Measurements from ENCODE around the gene ENDOU. TPM values are rescaled to one million over a fixed set of nuclear protein-coding genes. Genes with fewer than 3 reads are reported as not detected.

ENDOU gene
- polyA plus RNA-seq, 1 of the 3 experiments (the other 2 are of a cell fraction), result not detected

- no peaks in the 10 kb centered on the region for H3K9me3 ChIP-seq
- 76% methylated on average over 8 of the region's 8 CpGs for WGBS (ENCODE audit: low lambda C conversion rate)
- no peak overlapping the region for H3K4me2 ChIP-seq
These were observed 19.6 kb upstream of the ENDOU start for GRCh38 chr12:47744778-47745436.

GRCh38 chr12:47744005-47744651 is 18.8 kb upstream of the ENDOU start:
- H3K79me2 ChIP-seq (ENCODE audit: insufficient read depth), result no peaks in the 10 kb centered on the region
- H3K9ac ChIP-seq, result no peak overlapping the region
- 40% methylated on average over 10 of the region's 10 CpGs for WGBS (ENCODE audit: low lambda C conversion rate)
- TF ChIP-seq SMC3 (IDR thresholded peaks at IDR 0.05; ENCODE audit: low read depth, low read length) (peak; percentile 54), CTCF (IDR thresholded peaks at IDR 0.05) (peak; percentile 55), RAD21 (IDR thresholded peaks at IDR 0.05; ENCODE audit: low read length) (peak; percentile 49), EP300 (IDR thresholded peaks at IDR 0.05; ENCODE audit: borderline replicate concordance in 1 of 2, low read depth in 1 of 2, low read length in 1 of 2) (no peak)
- no peak overlapping the region for H3K4me2 ChIP-seq
- no peaks in the 10 kb centered on the region for H3F3A ChIP-seq (replicated peaks; ENCODE audit: insufficient read depth)
- no peaks in the 10 kb centered on the region for H3K9me2 ChIP-seq
- DNase-seq, result peak; percentile 51
- POLR2A ChIA-PET, result interaction anchor here (1.1 kb wide), 1 partner anchor 38 kb away, joined by 3 read pairs; the partner anchor contains the start of gene RPAP3
- no peaks in the 10 kb centered on the region for H4K20me1 ChIP-seq (ENCODE audit: insufficient read depth)
- H3K36me3 ChIP-seq (replicated peaks in 1 of 2; ENCODE audit: control insufficient read depth in 1 of 2, insufficient read depth in 2 of 2, low read length in 1 of 2), result no peaks in the 10 kb centered on the region
- H3K9me3 ChIP-seq, result no peaks in the 10 kb centered on the region
- no peaks in the 10 kb centered on the region for H3K27me3 ChIP-seq (ENCODE audit: insufficient read depth)
- no peak overlapping the region; a peak in 1 of 4 replicates for H3K4me3 ChIP-seq (ENCODE audit: low read depth in 2 of 2, low read length in 1 of 2)
- H3K4me1 ChIP-seq (ENCODE audit: control insufficient read depth in 1 of 2, insufficient read depth in 2 of 2, low read depth in 1 of 2, low read length in 1 of 2), result peaks cover 13 to 23% of the 10 kb centered on the region in 2 experiments; a peak in 3 of 4 replicates
- no peak overlapping the region for H2AFZ ChIP-seq (ENCODE audit: low read depth)
- CTCF ChIA-PET, result interaction anchor here (0.9 to 43.0 kb wide), 15 partner anchors 8 to 96 kb away, joined by 3 to 1294 read pairs (median 9); partner anchors contain the start of genes ENDOU, RAPGEF3 and SLC48A1
- H3K27ac ChIP-seq (ENCODE audit: low read depth in 2 of 2, low read length in 1 of 2), result no peak overlapping the region

More at GRCh38 chr12:47744778-47745436, 19.6 kb upstream of the ENDOU start:
- no peaks in the 10 kb centered on the region for H3F3A ChIP-seq (replicated peaks; ENCODE audit: insufficient read depth)
- no peak overlapping the region for H3K9ac ChIP-seq
- H2AFZ ChIP-seq (ENCODE audit: low read depth), result no peak overlapping the region
- H3K36me3 ChIP-seq (replicated peaks in 1 of 2; ENCODE audit: control insufficient read depth in 1 of 2, insufficient read depth in 2 of 2, low read length in 1 of 2), result no peaks in the 10 kb centered on the region
- DNase-seq, result no peak
- H3K4me1 ChIP-seq (ENCODE audit: control insufficient read depth in 1 of 2, insufficient read depth in 2 of 2, low read depth in 1 of 2, low read length in 1 of 2), result peaks cover 13 to 23% of the 10 kb centered on the region in 2 experiments; a peak in 3 of 4 replicates
- no peaks in the 10 kb centered on the region for H3K79me2 ChIP-seq (ENCODE audit: insufficient read depth)
- H3K27me3 ChIP-seq (ENCODE audit: insufficient read depth), result no peaks in the 10 kb centered on the region
- no peaks in the 10 kb centered on the region for H4K20me1 ChIP-seq (ENCODE audit: insufficient read depth)
- H3K9me2 ChIP-seq, result no peaks in the 10 kb centered on the region
- ChIA-PET POLR2A (no interaction called here), CTCF (interaction anchor here (0.9 to 43.0 kb wide), 11 partner anchors 9 to 96 kb away, joined by 3 to 1294 read pairs (median 35); partner anchors contain the start of genes ENDOU, RAPGEF3 and SLC48A1)
- no peak overlapping the region for H3K27ac ChIP-seq (ENCODE audit: low read depth in 2 of 2, low read length in 1 of 2)
- no peak overlapping the region for H3K4me3 ChIP-seq (ENCODE audit: low read depth in 2 of 2, low read length in 1 of 2)
- TF ChIP-seq FOXJ3 (CRISPR knock-in tag; IDR thresholded peaks at IDR 0.05), result no peak
- TF ChIP-seq PBX3 (IDR thresholded peaks at IDR 0.05), result no peak
- no peak for TF ChIP-seq TCF12 (IDR thresholded peaks at IDR 0.05)
- no peak for TF ChIP-seq GABPA (IDR thresholded peaks at IDR 0.05; ENCODE audit: low read depth)
- no peak for TF ChIP-seq TEAD4 (IDR thresholded peaks at IDR 0.05; ENCODE audit: borderline replicate concordance, insufficient read depth)
- TF ChIP-seq JUND (IDR thresholded peaks at IDR 0.05), result no peak
- no peak for TF ChIP-seq TAF1 (IDR thresholded peaks at IDR 0.05; ENCODE audit: borderline replicate concordance, low read depth, low read length)
- no peak for TF ChIP-seq NFIC (IDR thresholded peaks at IDR 0.05; ENCODE audit: borderline replicate concordance)
